Left lung (tissue), 10 donors: Measurements from ENCODE around the gene CCDC40. TPM values are rescaled to one million over a fixed set of nuclear protein-coding genes. Genes with fewer than 3 reads are reported as not detected.

Source experiments
- ATAC-seq: fragments of 200-7000 bp; cut with Tn5 transposase; one replicate; pipeline ENCODE4 v1.9.1; 2020; ENCODE audit warnings: moderate library complexity
- DNase-seq, 4 donors: peaks; one replicate each; pipeline ENCODE4 v3.0.0-alpha.2; 2013 to 2020
- H3K27ac ChIP-seq, 2 donors: fragments of 200-600 bp; sonication (generic) in 1 of 2; one replicate each; pipeline versions ENCODE4 v1.5.0 to v1.8.0; 2020 to 2021
- H3K27me3 ChIP-seq, 2 donors: fragments of 200-600 bp; sonication (generic) in 1 of 2; one replicate each; pipeline versions ENCODE4 v1.5.0 to v1.8.0; 2020 to 2021
- H3K36me3 ChIP-seq, 2 donors: fragments of 200-600 bp; sonication (generic) in 1 of 2; one replicate each; pipeline versions ENCODE4 v1.5.0 to v1.8.0; 2020 to 2021
- H3K4me1 ChIP-seq, 2 donors: fragments of 200-600 bp; one replicate each; pipeline ENCODE4 v1.8.0; 2021
- H3K4me3 ChIP-seq, 2 donors: fragments of 200-600 bp; sonication (generic) in 1 of 2; one replicate each; pipeline versions ENCODE4 v1.5.0 to v1.8.0; 2020 to 2021; ENCODE audit warnings: mild to moderate bottlenecking in 1 of 2
- H3K9me3 ChIP-seq, 2 donors: fragments of 200-600 bp; sonication (generic) in 1 of 2; one replicate each; pipeline versions ENCODE4 v1.5.0 to v1.8.0; 2020 to 2021
- CTCF ChIP-seq, 2 donors: fragments of 200-600 bp; sonication (generic) in 1 of 2; IDR thresholded peaks; one replicate each; pipeline versions ENCODE4 v1.5.0 to v1.8.0; 2021; ENCODE audit warnings: antibody characterized with exemption in 2 of 2
- intact Hi-C, 2 donors: fragments of 100-400 bp; cut with DNase I; formaldehyde crosslinking; loops; one replicate each; pipeline versions ENCODE4 v1.11.2 to v1.14.2; 2022
- polyA plus RNA-seq, 6 donors: library from polyadenylated mRNA; unstranded; fragments of 120-200 nt; gene quantifications; one replicate each; pipeline ENCODE4 v1.2.1, GENCODE V29; 2013; ENCODE audit not compliant: insufficient read length in 6 of 6
- total RNA-seq, 2 donors: library from RNA; stranded (reverse); fragmentation: NEBNext Ultra II Directional; extraction: Animal tissue kit (Norgen Biotek cat#: 25700); gene quantifications; one replicate each; pipeline ENCODE4 v1.2.1, GENCODE V29; 2021
- donor health status: DM: no; HTN: yes; CAD: no.
- donor health status: DM: no; HTN: no; CAD: no.

CCDC40 gene
- total and polyA plus RNA-seq, 8 donors = 8.0 to 15.2 (median 11.5) TPM

GRCh38 chr17:79994602-79995001 is 41.8 kb upstream of the CCDC40 start:
- ATAC-seq = no peak
- DNase-seq = no peak
- Histone ChIP-seq H3K27me3 (peaks cover 0 to 9% of the 10 kb centered on the region in 2 donors), H3K27ac (no peak overlapping the region), H3K36me3 (no peaks in the 10 kb centered on the region), H3K4me3 (no peak overlapping the region), H3K4me1 (peaks cover 25 to 60% of the 10 kb centered on the region in 2 donors), H3K9me3 (no peaks in the 10 kb centered on the region)
- intact Hi-C loops = loop anchor here in 1 of 2 donors (5.0 kb wide), 1 partner anchor 207 kb away; no protein-coding TSS in a partner anchor
- no peak for TF ChIP-seq CTCF (IDR thresholded peaks at IDR 0.05)

GRCh38 chr17:79995696-79996095 is 40.7 kb upstream of the CCDC40 start:
- Histone ChIP-seq H3K36me3 (peaks cover 0 to 4% of the 10 kb centered on the region in 2 donors), H3K27ac (peak overlapping the region in 1 of 2 donors; percentile 93), H3K9me3 (no peaks in the 10 kb centered on the region), H3K4me3 (no peak overlapping the region), H3K27me3 (peaks cover 0 to 9% of the 10 kb centered on the region in 2 donors), H3K4me1 (peaks cover 25 to 60% of the 10 kb centered on the region in 2 donors)
- intact Hi-C loops = no loop called here
- ATAC-seq (no peak), DNase-seq (no peak)
- no peak for TF ChIP-seq CTCF (IDR thresholded peaks at IDR 0.05)

- DNase-seq (no peak), ATAC-seq (no peak)
- peaks cover 0 to 9% of the 10 kb centered on the region in 2 donors for H3K27me3 ChIP-seq
- peaks cover 25 to 60% of the 10 kb centered on the region in 2 donors for H3K4me1 ChIP-seq
- intact Hi-C loops = no loop called here
- peaks cover 0 to 10% of the 10 kb centered on the region in 2 donors for H3K36me3 ChIP-seq
- no peaks in the 10 kb centered on the region for H3K9me3 ChIP-seq
- H3K27ac ChIP-seq = peak overlapping the region in 1 of 2 donors; percentile 93
- TF ChIP-seq CTCF (IDR thresholded peaks at IDR 0.05) = no peak
- no peak overlapping the region for H3K4me3 ChIP-seq
Observed at GRCh38 chr17:79996291-79996690, 40.2 kb upstream of the CCDC40 start.

DNA sequence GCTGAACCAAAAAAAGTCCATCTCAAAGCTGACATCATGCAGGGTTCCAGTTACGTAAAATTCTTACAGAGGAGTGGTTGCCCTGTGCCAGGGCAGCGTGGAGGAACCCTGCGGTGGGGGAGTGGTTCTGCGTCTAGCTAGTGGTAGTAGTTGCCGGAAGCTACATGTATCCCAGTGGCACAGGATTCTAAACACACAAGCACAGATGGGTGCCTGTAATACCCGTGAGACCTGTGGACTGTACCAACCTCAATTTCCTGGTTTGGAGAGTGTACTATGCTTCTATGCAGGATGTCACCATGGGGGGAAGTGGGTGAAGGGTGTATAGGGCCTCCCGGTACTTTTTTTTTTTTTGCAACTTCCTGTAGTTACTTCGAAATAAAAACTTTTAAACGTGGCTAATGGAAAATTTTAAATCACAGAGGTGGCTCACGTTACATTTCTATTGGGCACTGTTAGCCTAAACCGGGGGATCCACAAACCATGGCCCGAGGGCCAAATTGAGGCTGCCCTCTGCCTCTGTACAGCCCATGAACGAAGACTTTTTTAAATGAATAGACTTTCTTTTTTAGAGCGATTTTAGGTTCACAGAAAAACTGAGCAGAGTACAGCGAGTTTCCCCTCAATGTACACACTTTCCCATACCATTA is 39.3 kb upstream of the CCDC40 start:
- H3K27ac ChIP-seq = peak overlapping the region in 1 of 2 donors; percentile 93

More for the DNA sequence above, 39.3 kb upstream of the CCDC40 start:
- H3K36me3 ChIP-seq = peaks cover 0 to 17% of the 10 kb centered on the region in 2 donors
- intact Hi-C loops = no loop called here
- ATAC-seq (peak; percentile 38), DNase-seq (peak in 2 of 4 donors; percentile 55 to 87)
- no peaks in the 10 kb centered on the region for H3K9me3 ChIP-seq
- peaks cover 20 to 54% of the 10 kb centered on the region in 2 donors for H3K4me1 ChIP-seq
- no peak for TF ChIP-seq CTCF (IDR thresholded peaks at IDR 0.05)
- H3K4me3 ChIP-seq = no peak overlapping the region
- peaks cover 0 to 4% of the 10 kb centered on the region in 2 donors for H3K27me3 ChIP-seq
